ENCODE measurements around the gene GFRA1.

DNA sequence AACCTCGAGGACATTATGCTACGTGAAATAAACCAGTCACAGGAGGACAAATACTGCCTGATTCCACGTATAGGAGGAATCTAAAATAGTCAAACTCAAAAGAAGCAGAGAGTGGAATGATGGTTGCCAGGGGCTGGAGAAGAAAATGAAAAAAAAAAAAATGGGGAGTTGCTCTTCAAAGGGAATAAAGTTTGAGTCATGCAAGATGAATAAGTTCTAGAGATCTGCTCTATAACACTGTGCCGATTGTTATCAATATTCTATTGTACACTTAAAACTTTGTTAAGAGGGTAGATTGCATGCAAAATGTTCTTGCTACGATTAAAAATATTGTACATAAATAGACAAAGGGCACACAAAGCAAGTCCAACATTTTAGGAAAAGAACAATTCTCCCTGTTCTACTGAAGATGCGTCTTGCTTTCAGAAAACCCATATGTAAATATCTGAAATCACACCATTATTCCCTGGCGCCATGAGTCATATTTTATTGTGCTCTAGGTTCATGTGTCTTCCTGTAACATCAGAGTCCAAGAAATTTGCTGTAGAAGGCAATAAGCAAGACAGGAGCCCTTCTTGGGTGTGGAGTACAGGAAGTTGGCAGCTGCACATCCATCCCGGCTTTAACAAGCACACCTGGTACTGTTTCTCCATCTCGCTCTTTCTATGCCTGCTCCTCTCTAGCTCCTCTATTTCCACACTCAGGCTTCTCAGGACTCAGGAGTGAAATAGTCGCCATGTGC lies 145.9 kb downstream of the GFRA1 start:
- TF ChIP-seq, protein P1, sequence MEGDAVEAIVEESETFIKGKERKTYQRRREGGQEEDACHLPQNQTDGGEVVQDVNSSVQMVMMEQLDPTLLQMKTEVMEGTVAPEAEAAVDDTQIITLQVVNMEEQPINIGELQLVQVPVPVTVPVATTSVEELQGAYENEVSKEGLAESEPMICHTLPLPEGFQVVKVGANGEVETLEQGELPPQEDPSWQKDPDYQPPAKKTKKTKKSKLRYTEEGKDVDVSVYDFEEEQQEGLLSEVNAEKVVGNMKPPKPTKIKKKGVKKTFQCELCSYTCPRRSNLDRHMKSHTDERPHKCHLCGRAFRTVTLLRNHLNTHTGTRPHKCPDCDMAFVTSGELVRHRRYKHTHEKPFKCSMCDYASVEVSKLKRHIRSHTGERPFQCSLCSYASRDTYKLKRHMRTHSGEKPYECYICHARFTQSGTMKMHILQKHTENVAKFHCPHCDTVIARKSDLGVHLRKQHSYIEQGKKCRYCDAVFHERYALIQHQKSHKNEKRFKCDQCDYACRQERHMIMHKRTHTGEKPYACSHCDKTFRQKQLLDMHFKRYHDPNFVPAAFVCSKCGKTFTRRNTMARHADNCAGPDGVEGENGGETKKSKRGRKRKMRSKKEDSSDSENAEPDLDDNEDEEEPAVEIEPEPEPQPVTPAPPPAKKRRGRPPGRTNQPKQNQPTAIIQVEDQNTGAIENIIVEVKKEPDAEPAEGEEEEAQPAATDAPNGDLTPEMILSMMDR (IDR thresholded peaks at IDR 0.05) = no peak
- TF ChIP-seq POLR2A (IDR thresholded peaks at IDR 0.05) = no peak

Measured in Peyer's patch (tissue), 4 donors.